ENCODE measurements around the gene SNRPE.

SNRPE gene

GRCh38 chr1:203899353-203899716 lies 37.9 kb downstream of the SNRPE start:
- Histone ChIP-seq H2AFZ (ENCODE audit: low read depth, low read length) (no peak overlapping the region), H3K4me1 (ENCODE audit: insufficient read depth, low read length) (no peaks in the 10 kb centered on the region), H3K9me3 (ENCODE audit: low read length) (no peaks in the 10 kb centered on the region), H3K27me3 (ENCODE audit: insufficient read depth, low read length) (no peaks in the 10 kb centered on the region), H3K4me3 (ENCODE audit: low read length) (no peak overlapping the region), H3K36me3 (ENCODE audit: insufficient read depth, low read length) (no peaks in the 10 kb centered on the region)

GRCh38 chr1:203899869-203900714 lies 38.7 kb downstream of the SNRPE start:
- no peaks in the 10 kb centered on the region for H3K27me3 ChIP-seq (ENCODE audit: insufficient read depth, low read length)
- no peaks in the 10 kb centered on the region for H3K4me1 ChIP-seq (ENCODE audit: insufficient read depth, low read length)
- no peaks in the 10 kb centered on the region for H3K36me3 ChIP-seq (ENCODE audit: insufficient read depth, low read length)
- no peaks in the 10 kb centered on the region for H3K9me3 ChIP-seq (ENCODE audit: low read length)
- no peak overlapping the region for H2AFZ ChIP-seq (ENCODE audit: low read depth, low read length)
- H3K4me3 ChIP-seq (ENCODE audit: low read length), result no peak overlapping the region

DNA sequence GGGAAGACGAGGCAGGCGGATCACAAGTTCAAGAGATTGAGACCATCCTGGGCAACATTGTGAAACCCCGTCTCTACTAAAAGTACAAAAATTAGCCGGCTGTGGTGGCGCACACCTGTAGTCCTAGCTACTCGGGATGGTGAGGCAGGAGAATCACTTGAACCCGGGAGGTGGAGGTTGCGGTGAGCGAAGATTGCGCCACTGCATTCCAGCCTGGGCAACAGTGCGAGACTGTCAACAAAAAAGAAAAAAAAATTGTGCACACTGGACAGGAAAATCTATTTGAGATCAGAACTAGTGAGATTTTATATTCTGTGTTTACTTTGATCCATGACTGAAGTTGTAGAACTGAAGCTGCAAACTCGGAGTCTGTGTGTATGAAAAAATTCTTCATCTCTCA lies 40.2 kb downstream of the SNRPE start:
- H3K4me1 ChIP-seq (ENCODE audit: insufficient read depth, low read length), result no peaks in the 10 kb centered on the region
- no peak overlapping the region for H3K4me3 ChIP-seq (ENCODE audit: low read length)
- no peak overlapping the region for H2AFZ ChIP-seq (ENCODE audit: low read depth, low read length)
- H3K36me3 ChIP-seq (ENCODE audit: insufficient read depth, low read length), result no peaks in the 10 kb centered on the region
- no peaks in the 10 kb centered on the region for H3K9me3 ChIP-seq (ENCODE audit: low read length)
- no peaks in the 10 kb centered on the region for H3K27me3 ChIP-seq (ENCODE audit: insufficient read depth, low read length)

DNA sequence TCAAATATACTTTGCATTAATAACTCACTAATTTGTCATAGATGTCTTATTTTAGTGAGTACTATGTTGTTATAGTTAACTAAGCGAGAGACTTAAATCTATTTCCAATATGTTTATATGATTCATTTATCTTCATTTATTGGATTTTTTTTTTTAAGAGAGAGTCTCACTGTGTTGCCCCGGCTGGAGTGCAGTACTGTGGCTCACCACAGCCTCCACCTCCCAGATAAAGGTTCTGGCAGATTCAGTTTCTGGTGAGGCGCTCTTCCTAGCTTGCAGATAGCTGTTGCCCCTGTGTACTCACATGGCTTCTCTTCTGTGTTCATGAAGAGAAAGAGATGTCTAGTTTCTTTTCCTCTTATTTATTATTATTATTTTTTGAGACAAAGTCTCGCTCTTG lies 43.9 kb downstream of the SNRPE start:
- Histone ChIP-seq H3K36me3 (ENCODE audit: insufficient read depth, low read length) (no peaks in the 10 kb centered on the region), H3K9me3 (ENCODE audit: low read length) (no peaks in the 10 kb centered on the region), H3K4me3 (ENCODE audit: low read length) (no peak overlapping the region), H3K4me1 (ENCODE audit: insufficient read depth, low read length) (no peaks in the 10 kb centered on the region), H2AFZ (ENCODE audit: low read depth, low read length) (no peak overlapping the region), H3K27me3 (ENCODE audit: insufficient read depth, low read length) (no peaks in the 10 kb centered on the region)

GRCh38 chr1:203906932-203907331 lies 45.5 kb downstream of the SNRPE start:
- Histone ChIP-seq H3K36me3 (ENCODE audit: insufficient read depth, low read length) (no peaks in the 10 kb centered on the region), H3K4me3 (ENCODE audit: low read length) (no peak overlapping the region), H3K4me1 (ENCODE audit: insufficient read depth, low read length) (no peaks in the 10 kb centered on the region), H3K27me3 (ENCODE audit: insufficient read depth, low read length) (no peaks in the 10 kb centered on the region), H3K9me3 (ENCODE audit: low read length) (no peaks in the 10 kb centered on the region), H2AFZ (ENCODE audit: low read depth, low read length) (no peak overlapping the region)

GRCh38 chr1:203907901-203908300 lies 46.5 kb downstream of the SNRPE start:
- H3K36me3 ChIP-seq (ENCODE audit: insufficient read depth, low read length), result no peaks in the 10 kb centered on the region
- no peaks in the 10 kb centered on the region for H3K9me3 ChIP-seq (ENCODE audit: low read length)
- no peak overlapping the region for H3K4me3 ChIP-seq (ENCODE audit: low read length)
- H3K27me3 ChIP-seq (ENCODE audit: insufficient read depth, low read length), result no peaks in the 10 kb centered on the region
- no peaks in the 10 kb centered on the region for H3K4me1 ChIP-seq (ENCODE audit: insufficient read depth, low read length)
- no peak overlapping the region for H2AFZ ChIP-seq (ENCODE audit: low read depth, low read length)

DNA sequence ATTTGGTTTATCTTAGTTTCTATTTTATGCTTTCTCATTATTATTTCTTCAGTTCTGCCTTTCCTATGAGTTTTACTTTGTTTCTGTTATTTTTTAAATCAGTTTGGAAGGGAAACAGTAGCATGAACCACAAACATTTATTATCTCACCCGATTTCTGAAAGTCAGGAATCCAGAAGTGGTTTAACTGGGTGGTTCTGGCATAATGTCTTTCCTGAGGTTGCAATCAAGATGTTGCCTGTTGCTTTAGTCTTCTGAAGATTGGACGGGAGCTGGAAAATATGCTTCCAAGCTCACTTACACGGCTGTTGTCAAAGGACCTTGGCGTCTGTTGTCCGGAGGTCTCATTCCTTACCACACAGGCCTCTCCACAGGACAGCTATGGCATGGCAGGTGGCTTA lies 50.4 kb downstream of the SNRPE start:
- H3K4me3 ChIP-seq (ENCODE audit: low read length), result no peak overlapping the region
- no peak overlapping the region for H2AFZ ChIP-seq (ENCODE audit: low read depth, low read length)
- H3K9me3 ChIP-seq (ENCODE audit: low read length), result no peaks in the 10 kb centered on the region
- H3K36me3 ChIP-seq (ENCODE audit: insufficient read depth, low read length), result no peaks in the 10 kb centered on the region
- no peaks in the 10 kb centered on the region for H3K27me3 ChIP-seq (ENCODE audit: insufficient read depth, low read length)
- H3K4me1 ChIP-seq (ENCODE audit: insufficient read depth, low read length), result no peaks in the 10 kb centered on the region

DNA sequence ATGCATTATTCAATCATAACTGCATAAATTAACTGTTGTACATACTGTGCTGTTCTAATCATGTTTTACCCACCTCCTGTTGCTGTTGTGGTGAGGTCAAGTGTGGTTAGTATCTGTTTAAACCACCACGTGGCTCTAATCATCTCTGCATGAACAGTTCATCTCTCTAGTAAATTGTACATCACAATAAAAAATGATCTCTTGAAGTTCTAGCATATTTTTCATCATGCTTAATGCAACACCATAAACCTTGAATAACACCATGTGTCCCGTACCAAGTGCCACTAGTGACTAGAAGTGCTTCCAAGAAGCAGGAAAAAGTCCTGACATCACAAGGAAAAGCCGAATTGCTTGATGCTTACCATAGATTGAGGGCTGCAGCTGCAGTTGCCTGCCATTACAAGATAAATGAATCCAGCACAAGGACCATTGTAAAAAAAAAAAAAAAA lies 51.7 kb downstream of the SNRPE start:
- no peaks in the 10 kb centered on the region for H3K4me1 ChIP-seq (ENCODE audit: insufficient read depth, low read length)
- no peaks in the 10 kb centered on the region for H3K27me3 ChIP-seq (ENCODE audit: insufficient read depth, low read length)
- no peak overlapping the region for H2AFZ ChIP-seq (ENCODE audit: low read depth, low read length)
- no peaks in the 10 kb centered on the region for H3K9me3 ChIP-seq (ENCODE audit: low read length)
- H3K36me3 ChIP-seq (ENCODE audit: insufficient read depth, low read length), result no peaks in the 10 kb centered on the region
- no peak overlapping the region for H3K4me3 ChIP-seq (ENCODE audit: low read length)

DNA sequence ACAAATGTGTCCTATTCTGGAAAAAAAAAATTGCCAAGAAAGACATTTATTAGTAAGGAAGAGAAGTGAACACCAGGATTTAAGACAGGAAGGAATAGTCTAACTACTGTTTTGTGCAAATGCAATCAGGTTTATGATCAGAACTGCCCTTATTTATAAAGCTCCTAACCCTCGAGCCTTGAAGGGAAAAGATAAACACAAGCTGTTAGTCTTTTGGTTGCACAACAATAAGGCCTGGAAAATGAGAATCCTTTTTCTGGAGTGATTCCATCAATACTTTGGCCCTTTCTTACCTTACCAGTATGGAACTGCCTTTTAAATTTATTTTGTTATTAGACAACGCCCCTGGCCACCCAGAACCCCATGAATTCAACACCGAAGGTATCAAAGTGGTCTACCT lies 52.9 kb downstream of the SNRPE start:
- H3K36me3 ChIP-seq (ENCODE audit: insufficient read depth, low read length), result no peaks in the 10 kb centered on the region

DNA sequence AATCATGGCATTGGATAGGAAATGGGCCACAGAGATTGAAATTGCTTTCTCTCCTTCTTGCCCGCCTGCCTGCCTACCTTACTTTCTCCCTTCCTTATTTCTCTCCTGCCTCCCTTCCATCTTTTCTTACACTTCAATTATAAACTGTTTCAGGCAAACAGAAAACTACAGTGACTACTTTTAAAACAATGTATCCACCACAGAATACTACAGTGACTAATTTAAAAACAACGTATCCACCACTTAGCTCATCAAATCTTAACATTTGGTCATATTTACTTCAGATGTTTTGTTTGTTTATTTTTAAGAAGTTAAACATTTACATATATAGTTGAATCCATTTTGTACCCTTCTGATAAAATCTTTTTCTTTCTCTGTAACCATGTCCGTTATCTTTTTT lies 54.4 kb downstream of the SNRPE start:
- H3K4me3 ChIP-seq (ENCODE audit: low read length), result no peak overlapping the region
- H3K27me3 ChIP-seq (ENCODE audit: insufficient read depth, low read length), result no peaks in the 10 kb centered on the region
- H2AFZ ChIP-seq (ENCODE audit: low read depth, low read length), result no peak overlapping the region
- no peaks in the 10 kb centered on the region for H3K36me3 ChIP-seq (ENCODE audit: insufficient read depth, low read length)
- H3K4me1 ChIP-seq (ENCODE audit: insufficient read depth, low read length), result no peaks in the 10 kb centered on the region
- H3K9me3 ChIP-seq (ENCODE audit: low read length), result no peaks in the 10 kb centered on the region

More for the DNA sequence above, 52.9 kb downstream of the SNRPE start:
- no peaks in the 10 kb centered on the region for H3K9me3 ChIP-seq (ENCODE audit: low read length)
- H3K4me1 ChIP-seq (ENCODE audit: insufficient read depth, low read length), result no peaks in the 10 kb centered on the region
- H2AFZ ChIP-seq (ENCODE audit: low read depth, low read length), result no peak overlapping the region
- H3K27me3 ChIP-seq (ENCODE audit: insufficient read depth, low read length), result no peaks in the 10 kb centered on the region
- no peak overlapping the region for H3K4me3 ChIP-seq (ENCODE audit: low read length)

GRCh38 chr1:203916756-203917155 lies 55.4 kb downstream of the SNRPE start:
- Histone ChIP-seq H3K4me3 (ENCODE audit: low read length) (no peak overlapping the region), H3K36me3 (ENCODE audit: insufficient read depth, low read length) (no peaks in the 10 kb centered on the region), H3K4me1 (ENCODE audit: insufficient read depth, low read length) (no peaks in the 10 kb centered on the region), H2AFZ (ENCODE audit: low read depth, low read length) (no peak overlapping the region), H3K27me3 (ENCODE audit: insufficient read depth, low read length) (no peaks in the 10 kb centered on the region), H3K9me3 (ENCODE audit: low read length) (no peaks in the 10 kb centered on the region)
